ENCODE measurements around the gene LRRC4. TPM values are rescaled to one million over a fixed set of nuclear protein-coding genes. Genes with fewer than 3 reads are reported as not detected.

The LRRC4 gene
- total RNA-seq, 1 experiment from 2014 or later: 10.4 TPM

- Histone ChIP-seq H3K79me1 (ENCODE audit: insufficient read depth, low read depth, low read length, poor library complexity, severe bottlenecking) (no peaks in the 10 kb centered on the region), H3K56ac (ENCODE audit: insufficient read length, low read depth, low read length) (no peak overlapping the region), H3K79me2 (ENCODE audit: insufficient read depth, low read length) (no peaks in the 10 kb centered on the region), H3T11ph (ENCODE audit: low read length) (no peak overlapping the region), H2BK20ac (ENCODE audit: low read depth, low read length, poor library complexity, severe bottlenecking) (no peak overlapping the region), H4K91ac (ENCODE audit: insufficient read length, low read depth, low read length) (no peak overlapping the region), H4K5ac (ENCODE audit: insufficient read length, low read depth, low read length) (no peak overlapping the region), H3K4me1 (ENCODE audit: insufficient read depth, low read length) (peaks cover 6% of the 10 kb centered on the region; the same call in 1 of the 2 replicates), H2BK15ac (ENCODE audit: low read depth, low read length) (no peak overlapping the region), H2AFZ (ENCODE audit: low read length) (no peak overlapping the region), H2BK12ac (ENCODE audit: insufficient read length, low read depth, low read length) (no peak overlapping the region), H4K20me1 (ENCODE audit: control insufficient read depth, insufficient read depth, insufficient read length) (no peaks in the 10 kb centered on the region), H2AK5ac (ENCODE audit: insufficient read length, low read length) (no peak overlapping the region), H4K8ac (replicated peaks; ENCODE audit: insufficient read length, low read depth, low read length) (no peak overlapping the region), H2BK120ac (ENCODE audit: low read depth, low read length, poor library complexity, severe bottlenecking) (no peak overlapping the region), H3K18ac (ENCODE audit: insufficient read length, low read depth, low read length) (no peak overlapping the region), H3K4ac (ENCODE audit: low read depth, low read length) (no peak overlapping the region), H3K23me2 (ENCODE audit: insufficient read length, low read depth, low read length, poor library complexity, severe bottlenecking) (no peaks in the 10 kb centered on the region), H3K23ac (ENCODE audit: insufficient read length, low read depth, low read length) (no peak overlapping the region), H2BK5ac (ENCODE audit: insufficient read length, low read length) (no peak overlapping the region), H3K14ac (ENCODE audit: insufficient read depth, low read length) (no peak overlapping the region), H3K27me3 (ENCODE audit: insufficient read depth, low read length) (no peaks in the 10 kb centered on the region), H3K27ac (ENCODE audit: insufficient read length, low read depth, low read length) (no peak overlapping the region), H3K9ac (ENCODE audit: extremely low read depth, insufficient read length, low read length) (no peak overlapping the region), H3K9me3 (ENCODE audit: control insufficient read depth, low read depth, low read length) (no peaks in the 10 kb centered on the region), H3K4me2 (ENCODE audit: insufficient read depth, insufficient read length, low read length) (no peak overlapping the region)
- H3K4me3 Mint-ChIP-seq: no peak overlapping the region
- no peak for DNase-seq
- no peaks in the 10 kb centered on the region for H3K27me3 Mint-ChIP-seq (ENCODE audit: low read depth)
- H3K36me3 Mint-ChIP-seq (ENCODE audit: insufficient read depth in 1 of 3, low read depth in 3 of 3): peaks cover 9 to 29% (median 21%) of the 10 kb centered on the region in 3 experiments
- H3K9me3 Mint-ChIP-seq: no peaks in the 10 kb centered on the region
- H3K4me1 Mint-ChIP-seq: peaks cover 28 to 36% of the 10 kb centered on the region in 2 experiments
- TF ChIP-seq CTCF (conservative IDR thresholded peaks at IDR 0.05): no peak
- H3K27ac Mint-ChIP-seq: peak overlapping the region in 2 of 3 experiments; percentile 9 to 91; a peak in 2 of 7 replicates
- WGBS (ENCODE audit: extremely low coverage, insufficient read length, low lambda C conversion rate): no CpG with 5 or more reads among the region's 3 CpGs
These were observed 35.4 kb downstream of the LRRC4 start for GRCh38 chr7:127995881-127996215.
